WTC11 (cell line): ENCODE measurements around the gene HOMEZ.

ENCODE experiments used
- CBFB ChIP-seq: sonication (generic); formaldehyde crosslinking; IDR thresholded peaks from 2 replicates; pipeline ENCODE4 v1.8.1; 2022; ENCODE audit warnings: mild to moderate bottlenecking, low read depth, missing genetic modification reagents
- IRF1 ChIP-seq: sonication (generic); formaldehyde crosslinking; IDR thresholded peaks from 2 replicates; pipeline ENCODE4 v1.8.0; 2023; ENCODE audit warnings: missing genetic modification reagents

GRCh38 chr14:23320584-23321571, 34.9 kb upstream of the HOMEZ start, which contains the start of gene PABPN1:
- no peak for TF ChIP-seq CBFB (CRISPR knock-in tag)
- TF ChIP-seq IRF1 (CRISPR knock-in tag): no peak
